Hepatocyte (in vitro differentiated cells): ENCODE results near the gene SNX25. TPM values are rescaled to one million over a fixed set of nuclear protein-coding genes. Genes with fewer than 3 reads are reported as not detected.

Experiments used
- DNase-seq: peaks from one replicate; pipeline ENCODE4 v3.0.0-alpha.2; 2016; ENCODE audit warnings: low spot score
- H2AFZ ChIP-seq: fragments of 200-600 bp; sonication (generic); 2 replicates; pipeline ENCODE4 v1.6.0; 2016; ENCODE audit warnings: antibody characterized with exemption, mild to moderate bottlenecking
- H3K27ac ChIP-seq: fragments of 200-600 bp; sonication (generic); 2 replicates; pipeline ENCODE4 v1.5.1; 2016; ENCODE audit warnings: mild to moderate bottlenecking
- H3K27me3 ChIP-seq: fragments of 200-600 bp; sonication (generic); 2 replicates; pipeline ENCODE4 v1.6.1; 2016
- H3K36me3 ChIP-seq: fragments of 200-600 bp; sonication (generic); replicated peaks from 2 replicates; pipeline ENCODE4 v1.5.1; 2016; ENCODE audit warnings: low read depth; ENCODE audit not compliant: insufficient read depth
- H3K4me1 ChIP-seq: fragments of 200-600 bp; sonication (generic); 2 replicates; pipeline ENCODE4 v1.5.1; 2016; ENCODE audit warnings: mild to moderate bottlenecking, moderate library complexity; ENCODE audit not compliant: insufficient read depth
- H3K4me2 ChIP-seq: fragments of 200-600 bp; sonication (generic); 2 replicates; pipeline ENCODE4 v1.6.0; 2016
- H3K4me3 ChIP-seq: fragments of 200-600 bp; sonication (generic); 2 replicates; pipeline ENCODE4 v1.5.1; 2016; ENCODE audit warnings: mild to moderate bottlenecking
- H3K79me2 ChIP-seq: fragments of 200-600 bp; sonication (generic); 2 replicates; pipeline ENCODE4 v1.6.0; 2017; ENCODE audit warnings: mild to moderate bottlenecking
- H3K9me2 ChIP-seq: fragments of 200-600 bp; sonication (generic); replicated peaks from 2 replicates; pipeline ENCODE4 v1.6.0; 2017; ENCODE audit warnings: mild to moderate bottlenecking; ENCODE audit not compliant: insufficient read depth
- H3K9me3 ChIP-seq: fragments of 200-600 bp; sonication (generic); 2 replicates; pipeline ENCODE4 v1.5.1; 2016; ENCODE audit warnings: low read depth, mild to moderate bottlenecking
- H4K20me1 ChIP-seq: fragments of 200-600 bp; sonication (generic); 2 replicates; pipeline ENCODE4 v1.6.0; 2016; ENCODE audit warnings: mild to moderate bottlenecking; ENCODE audit not compliant: insufficient read depth, poor library complexity, severe bottlenecking
- EZH2 ChIP-seq: fragments of 200-600 bp; sonication (generic); IDR thresholded peaks from 2 replicates; pipeline ENCODE4 v1.6.1; 2016; ENCODE audit warnings: antibody characterized with exemption, mild to moderate bottlenecking, borderline replicate concordance
- EZH2phosphoT487 ChIP-seq: fragments of 200-600 bp; sonication (generic); IDR thresholded peaks from one replicate; pipeline ENCODE4 v1.6.1; 2018; ENCODE audit warnings: antibody characterized with exemption, mild to moderate bottlenecking, low read depth, moderate library complexity; ENCODE audit not compliant: unreplicated experiment, severe bottlenecking
- WGBS: methylation state at CpG from one replicate; pipeline ENCODE4 v1.1.6; 2016; ENCODE audit warnings: low lambda C conversion rate; ENCODE audit errors: missing lambda C conversion rate; 5-methylcytosine and 5-hydroxymethylcytosine counted together
- polyA plus RNA-seq: library from polyadenylated mRNA; unstranded; fragments of >200 nt; fragmentation: Nextera tagmentation; extraction: Ambion mirVana; gene quantifications from 2 replicates; pipeline ENCODE4 v1.2.1, GENCODE V29; 2016
- total RNA-seq: library from RNA; depleted of rRNA; stranded (reverse); fragments of >200 nt; gene quantifications from 2 replicates; pipeline ENCODE4 v1.2.3, GENCODE V29; 2014
- TF ChIP-seq, protein P1 (sequence below): fragments of 200-600 bp; sonication (generic); IDR thresholded peaks from 2 replicates; pipeline ENCODE4 v1.5.1; 2016; ENCODE audit warnings: antibody characterized with exemption, mild to moderate bottlenecking; ENCODE audit not compliant: poor library complexity

Gene SNX25
- total and polyA plus RNA-seq, 2 experiments from 2014 or later, result 16.5 to 20.3 TPM

DNA sequence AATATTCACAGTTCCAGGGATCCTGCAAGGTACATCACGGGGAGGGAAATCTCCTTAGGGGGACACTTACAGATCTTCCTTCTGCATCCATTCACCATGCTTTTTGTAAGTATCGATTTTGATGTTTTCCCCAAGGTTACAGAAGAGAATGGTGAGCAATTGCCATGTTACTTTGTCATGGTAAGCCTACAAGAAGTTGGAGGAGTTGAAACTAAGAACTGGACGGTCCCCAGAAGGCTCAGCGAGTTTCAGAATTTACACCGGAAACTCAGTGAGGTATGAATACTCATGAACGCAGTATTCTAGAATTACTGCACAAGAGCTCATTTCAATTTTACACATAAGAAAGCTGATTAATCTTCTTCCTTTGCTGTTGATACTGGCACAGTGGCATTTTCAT, 132.4 kb downstream of the SNX25 start:
- TF ChIP-seq, protein P1, sequence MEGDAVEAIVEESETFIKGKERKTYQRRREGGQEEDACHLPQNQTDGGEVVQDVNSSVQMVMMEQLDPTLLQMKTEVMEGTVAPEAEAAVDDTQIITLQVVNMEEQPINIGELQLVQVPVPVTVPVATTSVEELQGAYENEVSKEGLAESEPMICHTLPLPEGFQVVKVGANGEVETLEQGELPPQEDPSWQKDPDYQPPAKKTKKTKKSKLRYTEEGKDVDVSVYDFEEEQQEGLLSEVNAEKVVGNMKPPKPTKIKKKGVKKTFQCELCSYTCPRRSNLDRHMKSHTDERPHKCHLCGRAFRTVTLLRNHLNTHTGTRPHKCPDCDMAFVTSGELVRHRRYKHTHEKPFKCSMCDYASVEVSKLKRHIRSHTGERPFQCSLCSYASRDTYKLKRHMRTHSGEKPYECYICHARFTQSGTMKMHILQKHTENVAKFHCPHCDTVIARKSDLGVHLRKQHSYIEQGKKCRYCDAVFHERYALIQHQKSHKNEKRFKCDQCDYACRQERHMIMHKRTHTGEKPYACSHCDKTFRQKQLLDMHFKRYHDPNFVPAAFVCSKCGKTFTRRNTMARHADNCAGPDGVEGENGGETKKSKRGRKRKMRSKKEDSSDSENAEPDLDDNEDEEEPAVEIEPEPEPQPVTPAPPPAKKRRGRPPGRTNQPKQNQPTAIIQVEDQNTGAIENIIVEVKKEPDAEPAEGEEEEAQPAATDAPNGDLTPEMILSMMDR, result no peak
- TF ChIP-seq EZH2phosphoT487, result no peak
- TF ChIP-seq EZH2, result no peak
- Histone ChIP-seq H3K9me2 (no peaks in the 10 kb centered on the region), H3K4me3 (no peak overlapping the region), H3K79me2 (no peaks in the 10 kb centered on the region), H3K4me2 (no peak overlapping the region), H4K20me1 (no peaks in the 10 kb centered on the region), H3K36me3 (no peaks in the 10 kb centered on the region), H3K9me3 (no peaks in the 10 kb centered on the region), H2AFZ (no peak overlapping the region), H3K4me1 (no peaks in the 10 kb centered on the region), H3K27me3 (no peaks in the 10 kb centered on the region), H3K27ac (no peak overlapping the region)
- DNase-seq, result no peak
- WGBS, result 92% methylated on average over 6 of the region's 6 CpGs

GRCh38 chr4:185343726-185344581, 134.6 kb downstream of the SNX25 start:
- TF ChIP-seq EZH2 (no peak), EZH2phosphoT487 (no peak)
- TF ChIP-seq, protein P1, result no peak
- Histone ChIP-seq H3K4me1 (no peaks in the 10 kb centered on the region), H2AFZ (no peak overlapping the region), H3K36me3 (no peaks in the 10 kb centered on the region), H3K9me3 (no peaks in the 10 kb centered on the region), H3K4me2 (no peak overlapping the region), H3K9me2 (no peaks in the 10 kb centered on the region), H3K79me2 (no peaks in the 10 kb centered on the region), H4K20me1 (no peaks in the 10 kb centered on the region), H3K4me3 (no peak overlapping the region), H3K27ac (no peak overlapping the region), H3K27me3 (no peaks in the 10 kb centered on the region)
- 69% methylated on average over 15 of the region's 15 CpGs for whole genome bisulfite sequencing
- DNase-seq, result peak; percentile 10

DNA sequence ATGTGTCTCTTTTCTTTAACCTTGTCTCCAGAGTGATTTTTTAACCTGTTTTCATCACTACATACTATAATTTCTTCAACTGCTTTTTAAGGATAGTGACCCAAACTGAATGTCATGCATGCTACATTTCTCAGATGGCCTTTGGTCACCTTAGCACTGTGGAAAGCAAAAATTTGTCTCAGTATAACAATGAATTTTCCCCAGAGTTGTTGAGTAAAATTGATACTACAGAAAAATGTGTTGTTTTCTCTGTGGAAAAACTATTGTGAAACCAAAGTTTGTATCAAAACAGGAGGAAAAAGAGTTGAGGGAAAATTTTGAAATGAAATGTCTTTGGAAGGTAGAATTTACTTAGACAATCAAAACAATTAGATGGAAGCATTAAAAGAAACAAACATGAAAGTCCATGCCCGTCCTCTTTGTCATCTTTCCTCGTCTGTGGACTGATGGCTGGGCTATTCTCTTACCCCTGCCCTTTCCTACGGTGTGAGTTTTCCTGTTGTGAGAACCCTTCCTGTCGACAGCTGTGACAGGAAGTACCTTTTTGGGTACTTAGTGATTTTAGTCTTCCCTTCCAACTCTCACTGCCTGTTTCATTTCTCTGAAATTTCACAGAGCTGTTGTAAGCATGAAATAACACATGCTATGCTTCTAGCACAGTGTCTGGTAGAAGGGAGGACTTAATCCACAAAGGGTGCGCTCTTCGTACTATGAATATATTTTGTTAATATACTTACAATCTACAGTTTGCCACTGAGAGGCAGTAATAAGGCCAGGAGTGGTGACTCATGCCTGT, 135.5 kb downstream of the SNX25 start:
- 76% methylated on average over 6 of the region's 6 CpGs for WGBS
- no peaks in the 10 kb centered on the region for H3K9me2 ChIP-seq
- DNase-seq, result no peak
- no peaks in the 10 kb centered on the region for H3K27me3 ChIP-seq
- H3K4me1 ChIP-seq, result no peaks in the 10 kb centered on the region
- TF ChIP-seq, protein P1, result no peak
- TF ChIP-seq EZH2, result no peak
- no peak overlapping the region for H3K4me3 ChIP-seq
- H3K79me2 ChIP-seq, result no peaks in the 10 kb centered on the region
- H4K20me1 ChIP-seq, result no peaks in the 10 kb centered on the region
- no peaks in the 10 kb centered on the region for H3K36me3 ChIP-seq
- H3K4me2 ChIP-seq, result no peak overlapping the region
- no peak overlapping the region for H3K27ac ChIP-seq
- no peaks in the 10 kb centered on the region for H3K9me3 ChIP-seq
- no peak overlapping the region for H2AFZ ChIP-seq
